GM12878 (cell line): Measurements from ENCODE around the gene AMELX. TPM values are rescaled to one million over a fixed set of nuclear protein-coding genes. Genes with fewer than 3 reads are reported as not detected.

Experiments
- ATAC-seq: fragments of 200-7000 bp; cut with Tn5 transposase; 3 replicates; pipeline ENCODE4 v1.9.1; 2020; ENCODE audit warnings: mild to moderate bottlenecking, moderate library complexity
- BruUV-seq: library from RNA; stranded (reverse); fragments of 400-500 nt; replicated peaks from 2 replicates; lab custom pipeline; 2021; lab: Mats Ljungman, UMichigan
- CTCF ChIA-PET: fragments of 300-600 bp; sonication (Branson Sonifier 250); formaldehyde crosslinking; extraction: SDS; loops from one replicate; lab custom pipeline; 2021; ENCODE audit warnings: inconsistent platforms; lab: Yijun Ruan, JAX
- POLR2A ChIA-PET: fragments of 350-600 bp; formaldehyde crosslinking; extraction: SDS; loops from one replicate; lab custom pipeline; 2021; ENCODE audit warnings: inconsistent platforms; lab: Charles Lee
- RAD21 ChIA-PET: fragments of 300-600 bp; sonication (Branson Sonifier 250); formaldehyde crosslinking; loops from one replicate; lab custom pipeline; 2023; ENCODE audit warnings: antibody characterized with exemption; ENCODE audit not compliant: unreplicated experiment; lab: Charles Lee
- SMC1A ChIA-PET: fragments of 300-600 bp; sonication (Branson Sonifier 250); formaldehyde crosslinking; loops from one replicate; lab custom pipeline; 2023; ENCODE audit not compliant: unreplicated experiment, uncharacterized antibody; lab: Charles Lee
- DNase-seq: peaks from one replicate; pipeline ENCODE4 v3.0.0-alpha.2; 2011; ENCODE audit warnings: low read depth, low spot score
- FAIRE-seq: peaks from 3 replicates; lab custom pipeline; 2011; peaks lifted over from hg19 to GRCh38; lab: Jason Lieb, UNC
- H2AFZ ChIP-seq: 2 replicates; pipeline ENCODE4 v1.6.0; 2011; ENCODE audit warnings: low read depth, low read length, control low read depth; ENCODE audit not compliant: control insufficient read depth
- H3K27ac ChIP-seq: 2 replicates; pipeline ENCODE4 v1.5.1; 2011; ENCODE audit warnings: control low read depth; ENCODE audit not compliant: control insufficient read depth, insufficient read depth
- H3K27me3 ChIP-seq, 2 experiments: replicated peaks in 1 of 2; 2 replicates each; pipeline versions ENCODE4 v1.6.0 to v1.6.1; 2011; ENCODE audit warnings: low read length in 1 of 2; ENCODE audit not compliant: control insufficient read depth in 2 of 2, insufficient read depth in 2 of 2
- H3K36me3 ChIP-seq, 2 experiments: 2 replicates each; pipeline ENCODE4 v1.5.1; 2011; ENCODE audit warnings: low read length in 1 of 2; ENCODE audit not compliant: control insufficient read depth in 2 of 2, insufficient read depth in 2 of 2
- H3K4me1 ChIP-seq: 2 replicates; pipeline ENCODE4 v1.6.1; 2011; ENCODE audit warnings: mild to moderate bottlenecking, low read length, moderate library complexity, mixed read lengths; ENCODE audit not compliant: control insufficient read depth, insufficient read depth
- H3K4me2 ChIP-seq: 2 replicates; pipeline ENCODE4 v1.6.0; 2011; ENCODE audit warnings: control low read depth; ENCODE audit not compliant: control insufficient read depth, insufficient read depth
- H3K4me3 ChIP-seq: fragments of 200-600 bp; sonication (generic); 2 replicates; pipeline ENCODE4 v1.5.1; 2016
- H3K79me2 ChIP-seq: 2 replicates; pipeline ENCODE4 v1.6.0; 2011; ENCODE audit warnings: low read length; ENCODE audit not compliant: control insufficient read depth, insufficient read depth
- H3K9ac ChIP-seq: 2 replicates; pipeline ENCODE4 v1.8.0; 2011; ENCODE audit warnings: low read length, control low read depth, mixed read lengths; ENCODE audit not compliant: control insufficient read depth, insufficient read depth
- H3K9me3 ChIP-seq: replicated peaks from 3 replicates; pipeline ENCODE4 v1.5.1; 2011; ENCODE audit warnings: mild to moderate bottlenecking, low read length; ENCODE audit not compliant: control insufficient read depth, insufficient read depth
- H4K20me1 ChIP-seq: 2 replicates; pipeline ENCODE4 v1.6.0; 2011; ENCODE audit not compliant: control insufficient read depth, insufficient read depth
- BMI1 ChIP-seq: fragments of 450-650 bp; IDR thresholded peaks from 2 replicates; pipeline ENCODE4 v1.6.1; 2016; ENCODE audit warnings: mild to moderate bottlenecking, moderate library complexity, borderline replicate concordance
- FOXK2 ChIP-seq: fragments of 450-650 bp; IDR thresholded peaks from 2 replicates; pipeline ENCODE4 v1.6.1; 2017; ENCODE audit warnings: mild to moderate bottlenecking, moderate library complexity
- IRF5 ChIP-seq: fragments of 450-650 bp; IDR thresholded peaks from 2 replicates; pipeline ENCODE4 v1.6.1; 2017; ENCODE audit warnings: borderline replicate concordance
- MEF2B ChIP-seq: fragments of 450-650 bp; IDR thresholded peaks from 2 replicates; pipeline ENCODE4 v1.6.1; 2018; ENCODE audit warnings: mild to moderate bottlenecking, moderate library complexity; ENCODE audit not compliant: partially characterized antibody, poor library complexity, severe bottlenecking
- MTA2 ChIP-seq: fragments of 450-650 bp; IDR thresholded peaks from 2 replicates; pipeline ENCODE4 v1.6.1; 2016; ENCODE audit warnings: low read depth, mild to moderate bottlenecking, moderate library complexity
- NFYA ChIP-seq: IDR thresholded peaks from 2 replicates; pipeline ENCODE4 v1.6.1; 2011; ENCODE audit warnings: low read depth, mild to moderate bottlenecking, low read length, improper control_type of control experiment, borderline replicate concordance
- RELA ChIP-seq: fragments of 450-650 bp; IDR thresholded peaks from 2 replicates; pipeline ENCODE4 v1.8.0; 2014; ENCODE audit warnings: borderline replicate concordance; ENCODE audit not compliant: partially characterized antibody
- SIX5 ChIP-seq: IDR thresholded peaks from 2 replicates; pipeline ENCODE4 v1.6.1; 2011; ENCODE audit warnings: mild to moderate bottlenecking, low read depth, low read length, moderate library complexity; ENCODE audit not compliant: severe bottlenecking
- SUZ12 ChIP-seq: fragments of 200-600 bp; sonication (generic); IDR thresholded peaks from one replicate; pipeline ENCODE4 v1.6.1; 2018; ENCODE audit warnings: antibody characterized with exemption, mild to moderate bottlenecking; ENCODE audit not compliant: unreplicated experiment
- USF2 ChIP-seq: IDR thresholded peaks from 2 replicates; pipeline ENCODE4 v1.6.1; 2011; ENCODE audit warnings: low read depth, low read length, improper control_type of control experiment, borderline replicate concordance
- YBX1 ChIP-seq: fragments of 450-650 bp; IDR thresholded peaks from 2 replicates; pipeline ENCODE4 v1.6.1; 2016; ENCODE audit warnings: antibody characterized with exemption
- WGBS: methylation state at CpG from one replicate; pipeline ENCODE4 v1.1.6; 2016; ENCODE audit warnings: low lambda C conversion rate; ENCODE audit not compliant: insufficient replicate concordance, insufficient coverage; ENCODE audit errors: missing lambda C conversion rate; 5-methylcytosine and 5-hydroxymethylcytosine counted together
- in situ Hi-C: fragments of 300-500 bp; cut with MboI; formaldehyde crosslinking; loops from 9 replicates; pipeline ENCODE4 v1.14.3; 2018; ENCODE audit warnings: mixed read lengths
- intact Hi-C: fragments of 100-400 bp; cut with micrococcal nuclease; formaldehyde crosslinking; loops from one replicate; pipeline ENCODE4 v1.14.2; 2022; ENCODE audit not compliant: unreplicated experiment
- polyA plus RNA-seq, 11 experiments: library from polyadenylated mRNA; depleted of rRNA in 4 of 11; unstranded in 6 of 11; stranded (reverse) in 5 of 11; fragments of >200 nt; fragmentation: Nextera tagmentation in 4 of 11; fragmentation: Illumina TruSeq in 1 of 11; extraction: Ambion mirVana in 4 of 11; extraction: Trizol in 1 of 11; gene quantifications; 1 replicate in 1 of 11; 2 replicates in 10 of 11; pipeline versions ENCODE4 v1.2.1 to v1.2.3, GENCODE V29; 2011 to 2016; ENCODE audit warnings: inconsistent platforms in 2 of 11, missing spikeins in 2 of 11, low read depth in 1 of 11
- total RNA-seq, 4 experiments: library from RNA; depleted of rRNA in 3 of 4; stranded (reverse); fragments of >200 nt in 3 of 4; fragmentation: Illumina TruSeq in 1 of 4; extraction: Trizol in 1 of 4; gene quantifications; 2 replicates each; pipeline versions ENCODE4 v1.2.1 to v1.2.3, GENCODE V29; 2013 to 2021

The AMELX gene
- total and polyA plus RNA-seq, 10 of the 15 experiments (the other 5 are each of a cell fraction or from before 2014, with no cell fraction given) = not detected

GRCh38 chrX:11285651-11286050 lies 7.6 kb upstream of the AMELX start (continued):
- TF ChIP-seq USF2 (no peak), IRF5 (no peak), NFYA (no peak), RELA (no peak), MEF2B (no peak), YBX1 (no peak), MTA2 (no peak), SIX5 (no peak)

GRCh38 chrX:11287505-11287904 lies 5.7 kb upstream of the AMELX start:
- H3K4me3 ChIP-seq = no peak overlapping the region
- intact Hi-C loops = no loop called here
- RAD21 ChIA-PET = no interaction called here
- H3K9me3 ChIP-seq = no peaks in the 10 kb centered on the region
- no peaks in the 10 kb centered on the region for H3K4me1 ChIP-seq
- TF ChIP-seq SUZ12 (no peak), FOXK2 (no peak), BMI1 (no peak)
- TF ChIP-seq, all 136 proteins: peak for 0
- BruUV-seq = no TSS peak
- FAIRE-seq (no peak), DNase-seq (no peak), ATAC-seq (no peak)
- no peaks in the 10 kb centered on the region for H4K20me1 ChIP-seq
- H3K79me2 ChIP-seq = no peaks in the 10 kb centered on the region
- 6% methylated on average over 1 of the region's 1 CpG for WGBS
- H3K9ac ChIP-seq = no peak overlapping the region
- CTCF ChIA-PET = no interaction called here
- H3K27me3 ChIP-seq = no peaks in the 10 kb centered on the region
- no peak overlapping the region for H2AFZ ChIP-seq
- in situ Hi-C loops = no loop called here
- H3K4me2 ChIP-seq = no peak overlapping the region
- SMC1A ChIA-PET = interaction anchor here (1.1 to 1.6 kb wide), 3 partner anchors 16 to 132 kb away, joined by 3 read pairs; no protein-coding TSS in a partner anchor
- no peak overlapping the region for H3K27ac ChIP-seq
- no peaks in the 10 kb centered on the region for H3K36me3 ChIP-seq
- POLR2A ChIA-PET = no interaction called here
